Brain pericyte (primary cell): Measurements from ENCODE around the gene RCBTB2.

Experiments
- DNase-seq: peaks from one replicate; pipeline ENCODE4 v3.0.0-alpha.2; 2012; ENCODE audit warnings: low read depth, low spot score

Gene RCBTB2

GRCh38 chr13:48531416-48532255 lies 1.2 kb downstream of the RCBTB2 start:
- DNase-seq, result peak; percentile 22

- DNase-seq, result no peak
Measured at GRCh38 chr13:48530833-48531232, 2.0 kb downstream of the RCBTB2 start.

- DNase-seq, result no peak
Measured at GRCh38 chr13:48528720-48529119, 4.2 kb downstream of the RCBTB2 start.

GRCh38 chr13:48527955-48528354 lies 4.9 kb downstream of the RCBTB2 start:
- DNase-seq, result no peak

GRCh38 chr13:48526286-48526685 lies 6.6 kb downstream of the RCBTB2 start:
- DNase-seq, result no peak

GRCh38 chr13:48518083-48518482 lies 14.8 kb downstream of the RCBTB2 start:
- DNase-seq, result no peak

- no peak for DNase-seq
Measured at GRCh38 chr13:48515732-48516131, 17.1 kb downstream of the RCBTB2 start.

GRCh38 chr13:48514793-48515192 lies 18.1 kb downstream of the RCBTB2 start:
- no peak for DNase-seq

- DNase-seq, result no peak
Measured at GRCh38 chr13:48511621-48512230, 21.2 kb downstream of the RCBTB2 start.

GRCh38 chr13:48510698-48511097 lies 22.2 kb downstream of the RCBTB2 start:
- no peak for DNase-seq

GRCh38 chr13:48508011-48508410 lies 24.9 kb downstream of the RCBTB2 start:
- DNase-seq, result no peak

GRCh38 chr13:48507021-48507420 lies 25.9 kb downstream of the RCBTB2 start:
- DNase-seq, result no peak

- no peak for DNase-seq
Measured at GRCh38 chr13:48506092-48506701, 26.7 kb downstream of the RCBTB2 start.

GRCh38 chr13:48505597-48506091 lies 27.2 kb downstream of the RCBTB2 start:
- DNase-seq, result no peak

GRCh38 chr13:48505012-48505411 lies 27.9 kb downstream of the RCBTB2 start:
- DNase-seq, result no peak

- DNase-seq, result no peak
Measured at GRCh38 chr13:48504606-48505005, 28.3 kb downstream of the RCBTB2 start.

GRCh38 chr13:48502601-48503319 lies 30.1 kb downstream of the RCBTB2 start:
- DNase-seq, result no peak

- DNase-seq, result no peak
Measured at GRCh38 chr13:48501705-48502104, 31.2 kb downstream of the RCBTB2 start.

- DNase-seq, result peak; percentile 42
Measured at GRCh38 chr13:48500652-48501197, 32.2 kb downstream of the RCBTB2 start.

GRCh38 chr13:48497669-48498068 lies 35.2 kb downstream of the RCBTB2 start:
- DNase-seq, result no peak

GRCh38 chr13:48496271-48497161 lies 36.4 kb downstream of the RCBTB2 start:
- DNase-seq, result no peak
